T-helper 2 cell treated with Interferon-gamma antibody and Interleukin-4, amounts not matched to agents 100 ng/mL and 5 ng/mL, for 36 hours (primary cell): ENCODE results near the gene CDH23. TPM values are rescaled to one million over a fixed set of nuclear protein-coding genes. Genes with fewer than 3 reads are reported as not detected.

Experiments used
- intact Hi-C: fragments of 100-400 bp; cut with micrococcal nuclease; formaldehyde crosslinking; loops from one replicate; pipeline ENCODE4 v1.15.1; 2023
- total RNA-seq: library from RNA; stranded (reverse); gene quantifications from 2 replicates; pipeline ENCODE4 v1.2.3, GENCODE V29; 2022

Gene CDH23
- total RNA-seq, 1 donor from 2014 or later = 4.2 TPM

DNA sequence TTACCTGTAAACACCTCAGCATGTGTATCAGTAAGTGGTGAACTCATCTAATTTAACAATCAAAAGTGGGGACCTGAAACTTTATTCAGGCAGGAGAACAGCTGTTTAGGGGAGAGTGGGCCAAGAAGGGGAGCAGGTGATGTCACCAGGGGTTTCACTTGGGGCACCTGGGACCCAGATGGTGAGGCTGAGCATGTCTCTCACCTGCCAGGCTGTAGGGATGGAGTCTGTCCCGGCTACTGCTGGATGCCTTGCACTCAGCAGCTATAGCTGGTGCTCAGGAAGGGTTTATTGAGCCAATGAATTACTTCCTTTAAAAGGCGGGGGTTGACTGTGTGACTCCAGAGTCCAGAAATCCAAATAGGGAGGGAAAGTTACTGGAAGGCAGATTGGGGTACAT is 23.0 kb downstream of the CDH23 start:
- intact Hi-C loops = no loop called here

DNA sequence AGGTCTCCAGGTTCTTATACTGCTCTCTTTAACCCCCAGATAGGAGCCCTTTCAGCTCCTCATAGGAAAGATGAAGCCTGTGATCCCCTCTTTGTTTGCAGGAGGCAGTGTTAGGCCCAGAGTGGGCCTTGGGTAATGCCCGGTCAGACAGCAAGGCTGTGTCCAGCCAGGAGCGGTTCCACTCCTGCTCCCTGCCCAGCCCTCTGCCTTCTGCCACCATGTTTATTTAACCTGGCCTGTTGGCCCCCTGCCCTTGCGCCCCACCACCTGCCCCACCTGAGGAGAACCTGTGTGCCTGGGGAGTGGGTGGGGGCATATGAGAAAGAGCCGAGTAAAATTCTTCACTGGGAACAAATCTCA is 24.3 kb downstream of the CDH23 start:
- intact Hi-C loops = no loop called here

DNA sequence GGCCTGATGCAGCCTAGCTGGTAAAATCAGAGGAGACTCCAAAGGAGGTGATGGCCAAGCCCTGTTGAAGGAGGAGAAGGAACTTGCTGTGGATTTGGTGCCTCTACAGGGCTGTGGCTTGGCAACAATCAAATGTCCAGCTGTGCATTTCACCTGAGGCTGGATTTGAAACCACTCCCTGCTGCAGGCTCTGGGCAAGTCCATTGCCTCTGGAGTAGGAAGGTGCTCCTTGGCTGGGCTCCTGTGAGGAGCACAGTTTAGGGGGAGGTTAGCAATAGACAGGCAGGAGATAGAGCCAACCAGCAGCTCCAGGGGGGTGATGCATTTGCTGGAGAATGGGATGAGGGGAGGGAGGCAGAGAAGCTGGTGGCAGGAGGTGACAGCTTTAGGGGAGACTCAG is 26.5 kb downstream of the CDH23 start:
- intact Hi-C loops = no loop called here

DNA sequence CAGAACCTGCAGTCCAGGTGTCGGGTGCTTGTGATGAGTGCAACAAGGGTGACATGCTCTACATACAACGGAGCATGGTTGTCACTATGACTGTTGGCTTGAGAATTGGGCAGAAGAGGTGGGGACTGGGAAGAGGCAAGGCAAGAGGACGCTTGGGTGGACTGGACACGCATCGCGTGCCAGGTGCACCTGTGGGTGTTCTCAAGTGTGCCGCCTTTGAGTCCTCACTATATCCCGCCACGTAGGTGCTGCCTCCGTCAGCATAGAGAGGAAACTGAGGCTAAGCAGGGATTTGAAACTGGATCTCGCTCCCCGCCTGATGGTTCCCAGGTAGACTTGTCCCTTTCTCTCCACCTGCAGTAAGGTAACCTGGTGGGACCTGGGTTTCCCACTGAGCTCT is 27.2 kb downstream of the CDH23 start:
- intact Hi-C loops = no loop called here

DNA sequence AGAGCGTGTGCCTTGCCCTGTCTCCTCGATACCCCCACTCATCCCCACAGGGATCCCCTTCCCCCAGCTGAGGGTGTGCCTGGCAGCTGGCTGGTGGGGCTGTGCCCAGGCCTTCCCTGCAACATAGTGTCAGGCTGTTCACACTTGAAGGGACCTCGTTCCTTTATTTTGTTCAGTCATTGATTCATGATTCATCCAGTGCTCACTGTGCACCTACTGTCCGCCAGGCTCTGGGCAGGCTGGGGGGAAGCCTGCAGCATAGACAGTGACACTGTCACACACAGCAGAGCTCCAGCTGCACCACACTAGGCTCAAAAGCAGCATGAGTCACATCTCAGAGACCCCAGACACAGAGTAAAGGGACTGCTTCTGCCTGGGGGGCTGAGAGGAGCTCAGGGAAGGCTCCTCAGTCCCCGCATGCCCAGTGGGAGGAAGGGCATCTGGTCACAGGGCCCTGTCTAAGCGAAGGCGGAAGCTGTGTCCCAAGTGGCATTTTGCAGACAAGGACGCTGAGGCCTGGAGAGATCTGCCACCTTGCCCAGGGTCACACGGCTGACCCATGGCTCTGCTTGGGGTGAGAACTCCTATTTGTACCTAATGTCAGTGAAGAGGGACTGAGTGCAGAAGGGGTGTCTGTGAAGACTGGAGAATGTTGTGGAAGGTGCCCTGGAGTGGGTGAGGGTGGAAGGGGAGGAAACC is 27.9 kb downstream of the CDH23 start:
- intact Hi-C loops = no loop called here

DNA sequence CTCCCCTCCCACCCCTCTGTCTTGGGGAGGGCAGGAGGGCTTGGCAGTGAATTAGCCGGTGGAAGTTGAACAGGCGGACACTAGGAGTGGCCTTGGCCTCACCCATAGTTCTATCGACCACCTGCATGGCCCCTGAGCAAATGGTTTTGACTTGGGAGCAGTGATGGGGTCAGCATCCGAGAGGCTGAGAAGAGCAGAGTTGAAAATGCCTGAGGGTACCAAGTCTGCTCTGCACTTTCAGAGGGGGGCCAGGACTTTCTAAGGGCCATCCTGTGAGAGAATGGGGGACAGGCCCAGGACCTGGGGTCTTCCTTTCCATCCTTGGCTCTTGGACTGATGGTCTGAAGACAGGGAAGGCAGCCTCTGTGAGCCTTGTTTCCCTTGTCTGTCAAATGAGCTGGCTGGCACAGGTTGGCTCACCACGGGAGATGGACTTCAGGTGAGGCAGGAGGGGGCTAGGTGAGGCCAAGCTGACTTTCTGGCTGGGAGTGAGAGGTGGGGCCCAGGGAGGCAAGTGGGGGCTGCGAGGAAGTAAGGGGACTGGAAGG is 29.4 kb downstream of the CDH23 start:
- intact Hi-C loops = no loop called here

DNA sequence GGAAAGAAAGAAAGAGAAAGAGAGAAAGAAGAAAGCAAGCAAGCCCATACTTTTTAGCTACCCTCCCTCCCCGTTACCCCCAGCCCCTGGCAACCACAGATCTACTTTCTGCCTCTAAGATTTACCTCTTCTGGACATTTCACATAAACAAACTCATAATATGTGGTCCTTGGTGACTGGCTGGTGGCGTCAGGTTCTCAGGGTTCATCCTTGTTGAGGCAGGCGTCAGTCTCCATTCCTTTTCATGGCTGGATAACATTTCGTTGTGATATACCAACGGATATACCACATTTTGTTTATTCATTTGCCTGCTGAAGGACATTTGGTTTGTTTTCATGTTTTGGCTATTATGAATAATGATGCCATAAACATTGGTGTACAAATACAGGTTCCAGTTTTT is 30.5 kb downstream of the CDH23 start:
- intact Hi-C loops = no loop called here

DNA sequence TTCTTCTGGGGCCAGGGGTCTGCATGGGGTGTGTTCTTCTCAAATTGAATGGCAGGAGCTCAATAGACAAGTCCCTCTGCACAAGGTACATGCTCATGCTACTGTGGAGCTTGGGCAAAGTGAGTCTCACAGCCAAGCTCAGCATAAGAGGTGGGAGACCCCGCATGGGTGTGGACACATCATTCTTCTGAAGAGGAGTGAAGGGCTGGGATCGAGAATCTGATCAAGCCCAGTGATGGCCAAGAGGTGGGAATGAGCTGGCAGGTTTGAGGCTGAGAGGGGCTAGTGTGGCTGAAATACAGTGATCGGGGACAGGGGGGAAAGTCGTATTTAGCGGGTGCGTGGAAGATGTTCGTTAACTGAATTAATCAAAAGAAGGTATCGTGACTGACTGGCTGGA is 32.6 kb downstream of the CDH23 start:
- intact Hi-C loops = no loop called here

DNA sequence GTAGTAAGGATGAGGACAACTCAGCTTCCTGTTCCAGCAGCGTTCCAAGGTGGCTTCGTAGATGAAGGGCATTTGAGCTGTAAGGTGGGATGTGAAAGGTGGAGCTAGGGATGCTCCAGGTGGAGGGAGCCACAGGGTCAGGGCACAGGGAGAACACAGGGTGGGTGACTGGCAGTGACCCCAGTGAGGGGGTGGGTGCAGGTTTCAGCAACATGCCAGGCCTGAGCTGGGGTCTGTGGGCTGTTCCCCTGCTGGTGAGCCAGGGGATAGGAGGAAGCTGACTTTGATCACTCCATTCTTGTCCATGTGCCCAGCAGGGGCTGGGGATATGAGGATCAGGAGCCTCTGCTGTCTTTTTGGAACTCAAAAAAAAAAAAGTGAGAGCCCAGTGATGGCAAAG is 33.2 kb downstream of the CDH23 start:
- intact Hi-C loops = no loop called here

DNA sequence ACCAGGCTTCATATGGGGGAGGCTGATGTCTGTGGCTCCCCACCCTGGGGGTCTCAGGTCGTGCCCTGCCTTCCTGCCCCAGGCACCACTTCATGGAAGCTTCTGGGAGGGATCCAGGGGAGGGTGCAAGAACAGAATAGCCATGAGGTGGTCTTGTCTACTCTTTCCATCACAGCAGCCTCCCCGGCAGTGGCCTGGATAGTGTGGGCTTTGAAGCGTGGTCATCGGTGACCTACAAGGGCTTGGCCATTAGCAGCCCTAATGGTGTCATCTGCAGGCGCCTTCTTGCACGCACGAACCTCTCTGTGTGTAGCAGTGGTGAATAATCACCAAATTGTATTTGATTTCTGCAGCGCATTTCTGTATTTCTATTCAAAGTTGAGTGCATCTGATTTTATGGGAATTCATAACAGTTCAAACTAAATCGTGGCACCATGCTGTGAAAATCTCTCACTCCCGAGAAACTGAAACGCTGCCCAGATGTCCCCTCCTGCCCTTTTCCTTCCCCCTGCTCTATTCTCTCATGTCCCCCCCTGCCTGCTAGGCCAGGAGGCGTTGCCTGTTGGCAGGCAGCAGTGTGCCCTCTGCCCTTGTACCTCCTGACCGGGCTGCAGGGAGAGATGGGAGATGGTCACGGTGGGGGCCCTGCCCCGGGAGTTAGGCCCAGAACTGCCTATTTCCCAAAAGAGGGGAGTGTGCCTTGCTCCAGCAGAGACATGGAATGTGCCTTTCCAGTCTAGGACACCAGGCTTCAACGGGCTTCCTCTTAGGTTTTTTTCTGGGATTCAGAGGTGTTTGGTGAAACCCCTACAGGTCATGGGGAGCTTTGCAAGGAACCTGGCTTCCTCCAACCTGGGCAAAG is 34.8 kb downstream of the CDH23 start:
- intact Hi-C loops = no loop called here

DNA sequence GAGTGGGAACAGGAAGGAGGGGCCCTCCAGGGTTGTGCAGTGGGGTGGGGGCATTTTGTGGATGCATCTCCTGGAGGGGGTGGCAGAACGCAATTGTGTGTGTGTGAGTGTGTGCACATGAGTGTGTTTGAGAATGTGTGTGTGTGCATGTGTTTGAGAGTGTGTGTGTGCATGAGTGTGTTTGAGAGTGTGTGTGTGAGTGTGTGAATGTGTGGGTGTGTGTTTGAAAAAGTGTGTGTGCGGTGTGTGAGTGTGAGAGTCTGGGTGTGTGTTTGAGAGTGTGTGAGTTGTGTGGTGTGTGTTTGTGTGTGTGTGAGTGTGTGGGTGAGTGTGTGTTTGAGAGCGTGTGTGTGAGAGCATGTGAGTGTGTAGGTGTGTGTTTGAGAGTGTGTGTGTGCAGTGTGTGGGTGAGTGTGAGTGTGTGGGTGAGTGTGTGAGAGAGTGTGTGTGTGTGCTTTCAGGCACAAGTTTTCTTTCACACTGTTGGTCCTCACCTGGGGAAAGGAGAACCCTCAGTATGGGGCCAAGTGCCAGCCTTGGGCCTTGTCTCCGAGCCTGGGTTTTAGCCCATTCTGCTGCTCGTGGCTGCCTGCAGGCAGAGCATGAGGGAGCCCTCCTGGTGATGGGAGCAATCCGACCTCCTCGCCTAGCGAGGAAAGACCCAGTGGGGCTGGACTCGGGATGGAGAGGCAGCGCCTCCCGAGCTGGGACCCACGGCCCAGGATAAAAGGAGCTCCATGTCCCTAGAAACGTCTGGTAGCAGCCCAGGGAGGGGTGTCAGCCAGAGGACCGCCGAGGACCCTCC is 35.6 kb downstream of the CDH23 start:
- intact Hi-C loops = no loop called here

DNA sequence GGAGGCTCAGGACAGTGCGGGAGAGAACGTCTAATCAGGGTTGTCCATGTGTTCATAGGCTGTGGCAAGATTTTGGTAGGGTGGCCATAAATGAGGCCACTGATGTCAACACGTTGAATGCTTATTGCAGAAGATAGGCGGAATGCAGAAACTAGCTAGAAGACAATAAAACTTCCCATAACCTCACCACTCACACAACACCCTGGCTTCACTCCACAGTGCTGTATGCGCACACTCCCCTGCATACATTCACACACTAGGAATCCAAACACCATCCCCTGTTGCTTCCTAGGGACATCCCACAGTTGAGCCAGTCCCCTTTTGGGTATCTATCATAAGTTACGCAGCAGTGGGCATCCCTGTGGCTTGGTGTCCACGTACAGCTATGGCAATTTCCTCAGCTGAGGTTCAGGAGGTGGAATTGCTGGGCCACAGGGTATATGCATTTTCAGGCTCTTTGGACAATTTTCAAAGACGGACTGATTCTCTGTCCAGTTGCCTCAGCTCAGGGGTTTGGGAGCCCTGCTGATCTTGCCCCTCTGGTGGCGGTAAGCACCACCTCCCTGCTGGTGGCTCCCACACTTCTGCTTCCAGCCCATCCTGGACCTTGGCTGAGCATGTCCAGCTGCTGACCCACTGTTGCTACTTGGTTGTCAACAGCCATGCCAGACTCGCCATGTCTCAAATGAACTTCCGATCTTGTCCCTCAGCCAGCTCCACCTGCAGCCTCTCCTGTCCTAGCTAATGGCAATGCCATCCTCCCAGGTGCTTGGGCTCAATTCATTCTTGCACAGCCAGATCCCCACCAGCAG is 36.4 kb downstream of the CDH23 start:
- intact Hi-C loops = no loop called here

DNA sequence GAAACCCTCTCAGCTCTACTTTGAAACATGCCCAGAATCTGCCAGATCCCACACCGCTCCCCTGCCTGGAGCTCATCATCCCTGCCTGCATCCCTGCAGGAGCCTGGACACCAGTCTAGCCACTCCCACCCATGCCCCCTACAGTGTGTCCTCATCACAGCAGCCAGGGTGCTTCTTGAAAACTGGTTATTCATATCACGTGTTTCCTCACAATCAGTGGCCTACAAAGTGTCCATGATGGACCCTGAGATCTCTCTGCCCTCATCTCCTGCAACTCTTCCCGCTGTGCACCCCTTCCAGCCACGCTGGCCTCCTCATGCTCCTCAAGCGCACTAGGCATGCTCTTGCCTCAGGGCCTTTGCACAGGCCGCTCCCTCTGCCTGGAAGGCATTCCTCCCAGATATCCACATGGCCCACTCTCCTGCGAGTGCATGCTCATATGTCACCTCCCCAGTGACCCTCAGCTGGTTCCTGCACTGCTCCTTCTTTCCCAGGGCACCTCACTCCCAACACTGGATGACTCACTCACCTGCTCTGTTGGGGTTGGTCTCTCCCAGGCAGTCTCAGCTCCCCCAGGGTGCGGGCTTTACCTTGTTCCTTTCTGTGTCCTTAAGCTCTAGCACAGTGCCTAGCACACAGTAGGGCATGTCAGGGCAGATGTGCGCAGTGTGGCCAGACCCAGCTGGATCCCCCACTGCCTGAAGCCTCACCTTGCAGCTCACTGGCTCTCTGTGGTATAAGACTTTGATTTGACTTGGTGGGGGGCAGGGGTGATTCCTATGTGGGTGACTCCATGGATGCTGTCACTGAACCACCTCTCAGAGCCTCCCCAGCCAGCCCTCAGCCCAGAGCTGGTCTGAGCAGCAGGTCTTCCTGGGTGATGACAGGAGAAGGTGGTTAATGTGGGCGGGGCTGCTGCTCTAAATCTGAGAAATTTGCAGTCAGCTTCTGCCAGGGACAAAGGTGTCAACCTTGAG is 37.3 kb downstream of the CDH23 start:
- intact Hi-C loops = no loop called here

DNA sequence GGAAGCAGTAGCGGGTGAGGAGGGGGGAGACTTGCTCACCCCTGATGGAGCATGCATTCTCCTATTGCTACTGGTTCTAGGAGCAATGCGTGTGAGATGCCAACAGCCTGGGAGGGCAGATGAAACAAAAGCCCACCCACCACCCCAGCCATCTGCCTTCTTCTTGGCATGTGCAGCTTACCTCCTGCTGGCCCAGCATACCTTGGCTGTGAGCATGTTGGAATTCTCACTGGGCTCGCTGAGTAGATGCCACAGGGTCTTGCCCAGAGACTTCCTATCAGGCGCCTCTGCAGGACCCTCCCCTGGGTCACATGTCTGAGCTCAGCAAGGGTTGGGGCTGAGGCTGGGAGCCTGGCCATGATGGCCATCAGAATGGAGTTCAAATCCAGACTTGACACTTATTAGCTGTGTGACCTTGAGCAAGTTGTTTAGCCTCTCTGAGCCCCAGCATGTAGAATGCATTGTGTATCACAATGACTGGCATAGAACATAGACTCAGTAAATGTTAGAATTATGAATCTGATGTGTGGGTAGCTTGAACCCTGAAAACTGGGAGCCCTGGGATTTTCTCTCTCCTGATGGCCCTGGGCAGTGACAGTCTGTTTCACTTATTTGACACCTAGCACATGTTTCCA is 38.2 kb downstream of the CDH23 start:
- intact Hi-C loops = no loop called here

DNA sequence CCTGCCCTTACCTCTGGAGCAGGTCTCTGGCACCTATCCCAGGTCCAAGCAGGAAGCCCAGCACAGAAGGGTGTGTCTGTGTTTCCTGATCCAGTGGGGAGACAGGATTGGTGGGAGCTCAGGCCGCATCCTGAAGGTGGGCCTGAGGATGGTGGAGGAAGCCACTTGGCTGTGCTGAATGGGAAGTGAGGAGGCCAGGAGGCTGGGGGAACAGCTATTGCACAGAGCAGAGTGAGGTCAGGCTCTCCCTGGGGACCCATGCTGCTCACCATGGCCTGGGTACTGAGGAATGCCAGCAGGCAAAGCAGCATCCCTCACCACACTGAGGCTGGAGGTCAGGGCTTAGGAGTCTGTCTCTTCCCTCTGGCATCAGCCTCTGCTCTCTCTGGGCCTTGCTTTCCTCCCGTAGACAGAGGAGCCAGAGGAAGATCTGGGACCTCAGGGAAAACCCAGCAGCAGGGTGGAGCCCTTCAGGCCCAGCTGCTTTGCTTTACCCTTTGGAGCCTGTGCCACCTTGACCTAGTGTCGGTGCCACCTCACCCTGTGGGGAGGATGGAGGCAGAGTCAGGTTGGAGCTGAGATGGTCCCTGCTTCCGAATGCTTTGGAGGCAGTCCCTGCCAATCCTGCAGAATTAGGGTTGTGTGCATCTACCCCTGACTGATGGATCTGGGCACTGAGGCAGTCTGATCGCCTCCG is 39.0 kb downstream of the CDH23 start:
- intact Hi-C loops = no loop called here

DNA sequence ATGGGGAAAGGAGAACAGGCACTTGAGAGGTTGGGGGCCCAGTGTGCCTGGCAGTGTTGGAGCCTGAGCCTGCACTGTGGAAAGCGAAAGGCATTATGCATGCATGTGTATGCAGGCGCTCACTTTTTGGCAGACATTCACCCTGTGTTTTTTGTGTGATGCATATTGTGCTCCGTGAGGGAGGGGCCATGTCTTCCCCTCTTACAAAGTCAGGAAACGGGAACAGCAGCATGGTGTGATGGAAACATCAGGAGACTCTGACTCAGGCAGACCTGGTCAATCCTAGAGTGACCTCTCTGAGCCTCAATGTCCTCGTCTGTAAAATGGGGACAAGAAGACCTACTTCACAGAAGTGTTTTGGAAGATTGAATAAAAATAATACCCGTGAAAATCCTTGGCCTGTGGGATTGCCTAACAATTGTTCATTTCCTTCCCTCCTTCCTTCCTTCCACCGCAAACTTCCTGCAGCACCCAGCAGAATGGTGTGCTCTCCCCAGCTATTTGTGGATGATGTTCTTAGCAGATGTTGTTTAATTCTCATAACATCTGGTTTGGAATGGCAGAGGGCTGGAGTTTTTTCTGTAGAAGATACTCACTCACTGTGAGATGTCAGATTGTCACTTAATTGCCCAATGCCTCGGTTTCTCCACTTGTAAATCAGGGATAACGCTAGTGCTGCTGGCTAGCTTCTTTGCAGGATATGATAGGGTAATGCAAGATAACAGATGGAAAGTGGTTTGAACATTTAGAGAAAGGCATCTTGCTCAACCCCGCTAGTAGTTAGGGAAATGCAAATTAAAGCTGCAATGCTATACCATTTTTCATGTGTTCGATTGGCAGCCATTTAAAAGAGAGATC is 39.8 kb downstream of the CDH23 start:
- intact Hi-C loops = no loop called here

DNA sequence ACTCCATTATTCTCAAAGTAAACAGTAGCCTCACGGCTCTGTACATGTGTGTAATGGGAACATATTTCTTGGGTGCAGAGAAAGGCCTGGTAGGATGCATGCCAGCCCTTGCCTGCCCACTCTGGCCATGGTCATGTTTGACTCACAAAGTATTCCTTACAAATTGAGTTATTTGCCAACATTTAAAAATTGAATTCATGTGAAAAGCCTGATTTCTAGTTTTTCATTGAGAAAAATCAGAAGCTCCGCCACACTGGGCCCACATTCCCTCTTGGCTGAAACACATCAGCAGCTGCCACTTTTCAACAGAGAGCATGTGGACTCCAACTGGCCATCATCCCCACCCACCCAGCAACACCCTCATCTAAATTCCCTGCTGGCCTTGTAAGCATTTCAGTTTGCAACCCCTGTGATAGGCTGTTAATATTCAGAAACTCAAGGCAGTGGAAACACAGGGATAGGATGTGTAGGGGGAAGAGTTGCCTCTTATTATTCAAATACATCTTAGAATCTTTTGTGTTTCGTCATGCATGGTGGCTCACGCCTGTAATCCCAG is 40.9 kb downstream of the CDH23 start:
- intact Hi-C loops = no loop called here
